Activated CD4-positive, CD25-positive, alpha-beta regulatory T cell treated with anti-CD3 and anti-CD28 coated beads, Interleukin-2, amount 50 U/mL, for 72 hours (primary cell): ENCODE data around the gene PDE8A.
"Not testable (repeated sequence)": the region's sequence is repeated elsewhere in the genome, so short reads cannot be mapped to it uniquely, and the experiment has no call there.

Experiments
- DNase-seq: peaks from one replicate; pipeline ENCODE4 v3.0.0; 2021

The PDE8A gene

GRCh38 chr15:85011724-85012123 is 30.1 kb downstream of the PDE8A start:
- DNase-seq = not testable (repeated sequence)

- DNase-seq = no peak
Measured at GRCh38 chr15:85013785-85014184, 32.1 kb downstream of the PDE8A start.

- DNase-seq = no peak
Measured at GRCh38 chr15:85014932-85015331, 33.3 kb downstream of the PDE8A start.

GRCh38 chr15:85016275-85016674 is 34.6 kb downstream of the PDE8A start:
- DNase-seq = no peak

GRCh38 chr15:85019815-85020590 is 38.3 kb downstream of the PDE8A start:
- no peak for DNase-seq

GRCh38 chr15:85021409-85021808 is 39.8 kb downstream of the PDE8A start:
- DNase-seq = no peak

GRCh38 chr15:85022860-85023403 is 41.3 kb downstream of the PDE8A start:
- DNase-seq = no peak

GRCh38 chr15:85024003-85024402 is 42.3 kb downstream of the PDE8A start:
- no peak for DNase-seq

- no peak for DNase-seq
Measured at GRCh38 chr15:85024509-85025336, 43.1 kb downstream of the PDE8A start.

- DNase-seq = no peak
Measured at GRCh38 chr15:85025516-85026251, 44.0 kb downstream of the PDE8A start.

- DNase-seq = no peak
Measured at GRCh38 chr15:85026304-85027032, 44.8 kb downstream of the PDE8A start.

- no peak for DNase-seq
Measured at GRCh38 chr15:85027033-85027380, 45.4 kb downstream of the PDE8A start.

- DNase-seq = no peak
Measured at GRCh38 chr15:85027421-85027820, 45.8 kb downstream of the PDE8A start.

- no peak for DNase-seq
Measured at GRCh38 chr15:85028416-85028815, 46.8 kb downstream of the PDE8A start.

GRCh38 chr15:85029221-85029620 is 47.6 kb downstream of the PDE8A start:
- no peak for DNase-seq

GRCh38 chr15:85030301-85030929 is 48.8 kb downstream of the PDE8A start:
- no peak for DNase-seq

GRCh38 chr15:85031086-85031943 is 49.7 kb downstream of the PDE8A start:
- no peak for DNase-seq

GRCh38 chr15:85031944-85032558 is 50.4 kb downstream of the PDE8A start:
- no peak for DNase-seq

GRCh38 chr15:85033148-85033547 is 51.5 kb downstream of the PDE8A start:
- no peak for DNase-seq

- no peak for DNase-seq
Measured at GRCh38 chr15:85034276-85034675, 52.6 kb downstream of the PDE8A start.

- DNase-seq = no peak
Measured at GRCh38 chr15:85035980-85036379, 54.3 kb downstream of the PDE8A start.
